Hematopoietic multipotent progenitor cell (in vitro differentiated cells): ENCODE results near the gene SERPIND1. TPM values are rescaled to one million over a fixed set of nuclear protein-coding genes. Genes with fewer than 3 reads are reported as not detected.

Experiments
- DNase-seq, 3 donors: peaks; one replicate each; pipeline ENCODE4 v3.0.0-alpha.2; 2011 to 2015; ENCODE audit warnings: low read depth in 2 of 3, low spot score in 2 of 3
- total RNA-seq: library from RNA; depleted of rRNA; stranded (reverse); fragments of >200 nt; gene quantifications from one replicate; pipeline ENCODE4 v1.2.3, GENCODE V29; 2012

SERPIND1 gene
- total RNA-seq, 1 donor: not detected

DNA sequence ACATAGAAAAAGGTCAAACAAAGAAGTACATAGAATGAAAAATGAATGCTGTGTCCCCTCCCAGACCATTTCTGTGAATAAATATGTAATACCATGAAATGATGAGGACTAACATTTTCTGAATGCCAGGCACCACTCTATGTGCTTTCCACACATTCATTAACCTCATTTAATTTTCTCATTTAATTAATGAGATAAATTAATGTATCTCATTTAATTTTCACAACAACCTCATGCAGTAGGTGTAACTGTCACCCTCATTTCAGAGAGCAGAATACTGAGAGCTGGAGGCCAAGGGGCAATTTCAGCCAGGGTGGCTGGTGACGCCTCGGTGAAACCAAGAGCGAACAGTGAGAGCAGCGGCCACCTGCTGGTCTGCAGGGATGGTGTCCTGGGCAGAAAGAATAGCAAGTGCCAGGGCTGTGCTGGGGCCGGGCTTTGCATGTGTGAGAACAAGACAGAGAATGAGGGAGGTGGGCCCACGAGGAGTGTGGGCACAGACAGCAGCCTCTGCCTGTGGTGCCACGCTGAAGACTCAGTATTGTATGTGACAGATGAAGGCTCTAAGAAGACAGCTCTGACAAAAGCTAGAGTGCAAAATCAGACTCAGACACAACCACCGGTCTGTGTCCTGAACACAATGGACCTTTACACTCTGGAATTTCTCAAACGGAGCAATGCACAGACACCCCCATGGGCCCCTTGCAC lies 1.8 kb upstream of the SERPIND1 start:
- no peak for DNase-seq

DNA sequence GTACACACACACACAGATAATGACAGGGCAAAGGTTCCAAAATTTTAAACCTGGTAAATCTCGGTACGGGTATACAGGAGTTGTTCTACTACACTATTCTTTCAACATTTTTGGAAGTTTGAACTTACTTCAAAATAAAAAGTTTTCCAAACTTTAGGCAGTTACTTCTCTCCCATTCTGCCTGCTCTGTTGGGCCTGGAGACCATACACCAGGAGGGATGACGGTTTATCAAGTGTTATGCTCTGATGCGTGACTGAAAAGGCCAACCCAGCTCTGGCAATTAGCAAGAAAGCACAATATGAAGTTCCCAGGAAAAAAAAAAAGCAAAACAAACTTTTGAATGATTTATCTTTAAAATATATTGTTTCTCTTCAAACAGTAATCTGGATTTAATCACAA lies 969 bp downstream of the SERPIND1 start:
- no peak for DNase-seq

DNA sequence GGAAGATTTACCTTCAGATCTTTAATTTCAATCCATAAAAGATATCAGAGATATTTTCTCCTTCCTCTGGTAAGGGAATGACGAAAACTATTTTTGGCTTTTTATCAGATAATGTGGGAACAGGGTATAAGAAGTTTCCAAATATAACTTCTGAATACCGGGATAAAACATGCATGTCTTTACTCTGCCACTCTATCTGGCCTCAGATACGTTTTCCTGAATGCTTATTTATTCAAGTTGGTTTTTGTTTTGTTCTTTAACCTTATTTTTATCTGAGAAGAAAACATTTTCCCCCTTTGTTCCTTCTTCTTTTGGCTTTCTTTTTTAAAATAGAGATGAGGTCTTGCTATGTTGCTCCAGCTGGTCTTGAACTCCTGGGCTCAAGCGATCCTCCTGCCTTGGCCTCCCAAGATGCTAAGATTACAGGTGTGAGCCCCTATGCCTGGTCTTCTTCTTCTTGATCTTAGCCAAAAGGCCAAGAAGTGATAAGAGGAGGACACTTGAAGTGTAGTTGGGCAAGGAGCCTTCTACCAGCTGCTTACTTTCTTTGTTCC lies 1.5 kb downstream of the SERPIND1 start:
- DNase-seq: no peak

DNA sequence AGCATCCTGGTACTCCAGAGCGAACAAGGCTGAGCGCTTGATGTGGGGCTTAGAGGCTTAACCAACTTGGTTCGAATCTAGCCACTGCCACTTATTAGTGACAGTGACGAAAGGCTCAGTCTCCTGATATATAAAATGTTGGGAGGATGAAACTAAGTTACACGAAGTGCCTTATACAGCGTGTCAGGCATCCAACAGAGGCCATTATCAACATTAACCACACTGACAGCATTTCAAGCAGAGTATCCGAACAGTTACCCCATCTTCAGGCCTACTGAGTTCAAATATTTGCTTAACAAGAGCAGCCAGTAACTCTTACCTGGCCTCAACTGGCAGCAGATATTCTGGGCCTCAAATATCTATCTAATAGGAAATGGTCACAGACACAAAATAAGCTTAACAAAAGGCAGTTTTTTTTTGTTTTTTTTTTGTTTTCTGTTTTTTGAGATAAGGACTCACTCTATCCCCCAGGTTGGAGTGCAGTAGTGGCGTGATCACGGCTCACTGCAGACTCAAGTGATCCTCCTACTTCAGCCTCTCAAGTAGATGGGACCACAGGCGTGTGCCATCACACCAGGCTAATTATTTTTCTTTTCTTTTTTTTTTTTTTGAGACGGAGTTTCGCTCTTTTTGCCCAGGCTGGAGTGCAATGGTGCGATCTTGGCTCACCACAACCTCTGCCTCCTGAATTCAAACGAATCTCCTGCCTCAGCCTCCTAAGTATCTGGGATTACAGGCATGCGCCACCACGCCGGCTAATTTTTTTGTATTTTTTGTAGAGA lies 2.9 kb downstream of the SERPIND1 start:
- DNase-seq: no peak

DNA sequence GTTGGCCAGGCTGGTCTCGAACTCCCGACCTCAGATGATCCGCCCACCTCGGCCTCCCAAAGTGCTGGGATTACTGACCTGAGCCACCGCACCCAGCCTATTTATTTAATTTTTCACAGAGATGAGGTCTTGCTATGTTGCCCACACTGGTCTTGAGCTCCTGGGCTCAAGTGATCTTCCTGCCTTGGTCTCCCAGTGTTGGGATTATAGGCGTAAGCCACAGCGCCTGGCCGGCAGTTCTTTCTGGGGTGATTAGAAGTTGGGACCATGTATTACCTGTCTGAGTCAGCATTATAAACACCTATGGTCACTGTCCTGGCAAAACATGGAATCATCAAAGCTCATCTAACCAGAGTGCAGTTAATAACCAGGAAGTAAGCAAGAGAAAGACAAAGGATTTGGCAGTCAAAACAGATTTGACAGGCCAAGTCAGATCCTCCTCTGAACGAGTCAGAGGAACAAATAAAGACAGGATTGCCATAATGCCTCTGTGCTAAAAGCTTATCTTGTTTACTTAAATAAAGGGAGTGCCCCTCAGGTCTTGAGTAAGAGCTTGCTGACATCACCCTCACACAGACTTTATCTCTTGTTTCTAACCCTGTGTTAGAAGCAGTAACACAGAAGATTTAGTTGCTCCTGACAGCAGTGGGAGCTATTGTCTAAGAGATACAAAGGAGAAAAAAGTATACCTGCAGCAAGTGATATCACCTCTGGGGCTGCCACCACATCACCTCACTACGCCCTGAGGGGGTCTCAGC lies 3.7 kb downstream of the SERPIND1 start:
- DNase-seq: peak in 1 of 3 donors; percentile 18

DNA sequence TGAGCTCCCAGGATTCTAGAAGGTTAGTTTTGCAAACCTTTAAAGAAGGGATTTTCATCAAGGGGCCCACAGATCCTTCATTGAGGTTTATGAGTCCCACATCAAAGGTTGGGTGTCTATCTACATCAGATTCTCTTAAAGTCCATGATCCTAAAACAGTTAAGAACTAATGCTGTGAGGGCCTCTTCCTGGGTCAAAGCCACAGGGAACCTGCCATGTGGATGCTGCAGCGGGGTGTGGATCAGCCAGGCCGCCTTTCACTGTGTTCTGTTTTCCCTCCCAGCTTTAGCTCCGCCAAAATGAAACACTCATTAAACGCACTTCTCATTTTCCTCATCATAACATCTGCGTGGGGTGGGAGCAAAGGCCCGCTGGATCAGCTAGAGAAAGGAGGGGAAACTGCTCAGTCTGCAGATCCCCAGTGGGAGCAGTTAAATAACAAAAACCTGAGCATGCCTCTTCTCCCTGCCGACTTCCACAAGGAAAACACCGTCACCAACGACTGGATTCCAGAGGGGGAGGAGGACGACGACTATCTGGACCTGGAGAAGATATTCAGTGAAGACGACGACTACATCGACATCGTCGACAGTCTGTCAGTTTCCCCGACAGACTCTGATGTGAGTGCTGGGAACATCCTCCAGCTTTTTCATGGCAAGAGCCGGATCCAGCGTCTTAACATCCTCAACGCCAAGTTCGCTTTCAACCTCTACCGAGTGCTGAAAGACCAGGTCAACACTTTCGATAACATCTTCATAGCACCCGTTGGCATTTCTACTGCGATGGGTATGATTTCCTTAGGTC lies 5.3 kb downstream of the SERPIND1 start:
- DNase-seq: no peak

DNA sequence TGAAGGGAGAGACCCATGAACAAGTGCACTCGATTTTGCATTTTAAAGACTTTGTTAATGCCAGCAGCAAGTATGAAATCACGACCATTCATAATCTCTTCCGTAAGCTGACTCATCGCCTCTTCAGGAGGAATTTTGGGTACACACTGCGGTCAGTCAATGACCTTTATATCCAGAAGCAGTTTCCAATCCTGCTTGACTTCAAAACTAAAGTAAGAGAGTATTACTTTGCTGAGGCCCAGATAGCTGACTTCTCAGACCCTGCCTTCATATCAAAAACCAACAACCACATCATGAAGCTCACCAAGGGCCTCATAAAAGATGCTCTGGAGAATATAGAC lies 5.9 kb downstream of the SERPIND1 start:
- no peak for DNase-seq

DNA sequence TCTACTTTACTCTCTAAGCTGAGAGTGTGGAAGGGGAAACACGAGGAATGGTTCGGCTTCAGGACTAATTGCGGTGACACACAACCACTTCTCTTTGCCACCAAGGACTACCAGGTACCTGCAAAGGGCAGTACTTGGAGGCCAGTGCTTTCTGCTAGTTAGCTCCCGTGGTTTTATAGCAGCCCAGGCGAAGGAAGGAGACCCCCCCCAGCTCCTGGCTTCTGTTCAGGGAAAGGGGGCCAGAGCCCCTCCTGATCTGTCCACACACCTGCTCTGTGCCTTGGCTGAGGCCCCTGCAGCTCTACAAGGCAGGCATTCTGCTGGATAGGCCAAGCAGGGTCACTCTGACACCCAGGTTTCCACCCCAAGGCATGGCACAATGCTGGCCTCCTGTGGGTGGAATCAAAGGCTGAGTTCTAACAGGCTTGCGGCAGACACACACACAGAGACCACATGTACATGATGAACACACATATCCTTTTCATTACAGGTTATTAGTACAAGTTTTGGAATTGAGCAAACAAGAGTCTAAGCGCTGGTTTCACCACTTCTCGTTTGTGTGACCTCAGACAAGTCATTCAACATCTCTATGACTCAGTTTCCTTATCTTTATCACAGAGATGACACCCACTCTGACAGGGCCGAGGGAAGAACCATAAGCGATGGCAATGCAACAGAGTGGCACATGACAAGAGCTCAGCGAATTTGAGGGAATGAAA lies 7.5 kb downstream of the SERPIND1 start:
- DNase-seq: no peak

DNA sequence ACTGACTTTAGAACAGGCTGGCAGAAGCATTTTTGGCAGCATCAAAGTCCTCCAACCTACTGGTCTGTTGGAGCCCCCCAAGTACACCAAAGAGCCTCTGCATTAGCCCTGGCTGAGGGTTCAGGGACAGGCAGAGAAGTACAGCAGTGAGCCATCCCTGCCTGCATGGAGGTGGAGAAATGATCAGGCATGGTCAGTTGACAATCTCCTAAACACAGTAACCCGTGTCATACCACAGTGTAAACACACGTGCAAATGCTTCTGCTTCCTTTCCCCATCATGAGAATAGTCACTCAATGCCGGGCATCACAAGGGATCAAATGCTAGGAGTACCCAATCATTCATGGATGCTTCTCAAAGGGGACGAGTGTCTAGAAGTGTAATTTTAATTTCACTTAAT lies 8.2 kb downstream of the SERPIND1 start:
- no peak for DNase-seq

DNA sequence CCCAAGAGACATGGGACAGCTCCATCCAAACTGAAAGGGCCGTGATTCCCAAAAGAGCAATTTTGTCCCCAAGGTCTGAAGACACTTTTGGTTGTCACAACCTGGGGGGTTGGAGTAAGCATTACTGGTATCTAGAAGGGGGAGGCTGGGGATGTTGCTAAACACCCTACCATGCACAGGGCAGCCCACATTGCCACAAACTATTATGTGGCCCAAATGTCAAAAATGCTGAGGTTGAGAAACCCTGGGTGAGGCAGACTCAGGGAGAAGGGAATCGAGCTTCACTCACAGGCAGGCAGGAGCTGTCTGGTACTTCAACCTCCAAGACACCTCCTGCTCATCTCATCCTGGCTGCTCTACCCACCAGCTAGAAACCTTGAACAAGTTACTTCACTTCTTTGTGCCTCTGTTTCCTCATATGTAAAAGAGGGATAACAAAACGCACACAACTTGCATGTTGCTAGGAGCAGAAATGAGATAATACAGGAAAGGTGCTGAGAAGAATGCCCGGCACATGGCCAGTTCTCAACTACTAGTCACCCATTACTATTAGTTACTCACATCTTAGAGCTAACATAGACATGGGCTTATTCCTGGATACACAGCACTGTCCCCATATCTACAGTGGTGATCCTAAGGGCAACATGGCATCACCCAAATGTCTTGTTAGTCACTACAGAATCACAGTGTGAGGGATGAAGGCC lies 8.8 kb downstream of the SERPIND1 start:
- DNase-seq: no peak

DNA sequence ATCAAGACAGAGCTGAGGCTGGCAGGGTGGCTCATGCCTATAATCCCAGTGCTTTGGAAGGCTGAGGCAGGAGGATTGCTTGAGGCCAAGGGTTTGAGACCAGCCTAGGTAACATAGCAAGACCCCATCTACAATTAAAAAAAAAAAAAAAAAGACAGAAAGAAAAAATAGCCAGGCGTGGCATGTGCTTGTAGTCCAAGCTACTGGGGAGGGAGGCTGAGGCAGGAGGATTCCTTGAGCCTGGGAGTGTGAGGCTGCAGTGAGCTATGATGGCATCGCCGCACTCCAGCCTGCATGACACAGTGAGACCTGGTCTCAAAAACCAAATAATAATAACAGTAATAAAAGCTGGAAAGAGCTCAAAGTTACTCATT lies 9.4 kb downstream of the SERPIND1 start:
- no peak for DNase-seq

DNA sequence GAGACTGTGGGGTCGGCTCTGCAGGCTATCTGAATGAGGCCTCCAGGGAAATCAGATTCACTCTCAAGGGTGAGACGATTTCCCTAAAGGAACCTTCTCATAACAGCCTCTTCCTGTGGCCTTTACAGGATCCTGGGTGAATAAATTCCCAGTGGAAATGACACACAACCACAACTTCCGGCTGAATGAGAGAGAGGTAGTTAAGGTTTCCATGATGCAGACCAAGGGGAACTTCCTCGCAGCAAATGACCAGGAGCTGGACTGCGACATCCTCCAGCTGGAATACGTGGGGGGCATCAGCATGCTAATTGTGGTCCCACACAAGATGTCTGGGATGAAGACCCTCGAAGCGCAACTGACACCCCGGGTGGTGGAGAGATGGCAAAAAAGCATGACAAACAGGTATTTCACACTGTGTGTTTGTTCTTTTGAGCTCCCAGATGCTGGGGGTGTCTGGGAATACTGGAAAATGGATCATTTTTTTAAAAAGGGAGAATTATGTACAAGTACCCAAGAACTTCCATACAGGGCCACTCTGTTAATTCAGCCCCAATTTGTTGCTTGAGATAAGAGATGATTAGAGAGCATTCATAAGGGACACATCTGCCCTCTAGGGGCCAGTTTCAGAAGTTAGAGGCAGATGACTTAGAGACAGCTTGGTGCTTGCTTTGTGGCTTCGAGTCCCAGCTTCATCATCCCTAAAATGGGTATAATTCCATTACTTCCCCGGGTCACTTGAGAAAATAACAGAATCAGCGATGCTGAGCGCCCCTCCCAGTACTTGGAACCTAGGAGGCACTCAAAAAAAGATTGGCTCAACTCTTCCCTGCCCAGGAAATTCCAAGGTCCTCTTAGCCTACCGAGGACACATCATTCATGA lies 10.2 kb downstream of the SERPIND1 start:
- peak in 2 of 3 donors; percentile 37 to 74 for DNase-seq

DNA sequence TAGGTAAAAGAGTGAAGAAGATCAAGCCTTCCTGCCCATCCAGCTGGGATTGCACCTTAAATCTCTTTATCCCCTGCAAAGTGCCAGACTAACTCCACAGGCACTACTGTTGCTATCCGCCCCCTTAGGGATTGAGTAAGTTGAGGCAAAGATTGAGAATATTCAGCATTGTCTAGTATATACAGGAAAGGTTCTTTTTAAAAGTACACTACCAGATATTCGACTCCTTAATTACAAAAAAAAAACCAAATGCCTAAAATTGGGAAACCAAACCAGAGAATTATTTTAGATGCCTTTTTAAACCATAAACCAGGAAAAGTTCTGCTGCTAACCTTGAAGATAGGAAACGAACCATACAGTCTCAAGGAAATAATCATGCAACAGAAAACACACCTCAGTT lies 11.5 kb downstream of the SERPIND1 start:
- no peak for DNase-seq

DNA sequence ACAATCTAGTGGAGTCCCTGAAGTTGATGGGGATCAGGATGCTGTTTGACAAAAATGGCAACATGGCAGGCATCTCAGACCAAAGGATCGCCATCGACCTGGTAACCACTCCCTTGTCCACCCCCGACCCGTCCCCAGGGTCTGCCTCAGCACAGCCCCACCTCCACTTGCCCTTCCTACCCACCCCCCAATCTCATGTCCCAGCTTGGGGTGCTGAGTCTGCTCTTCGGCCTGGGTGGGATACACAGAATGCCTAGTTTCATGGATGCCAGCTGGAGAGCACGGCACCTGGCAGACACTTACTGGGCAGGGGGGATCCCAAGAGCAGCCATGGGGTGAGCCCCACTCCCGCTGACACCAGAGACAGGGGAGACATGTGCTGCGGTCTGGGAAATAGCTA lies 12.1 kb downstream of the SERPIND1 start:
- DNase-seq: no peak

DNA sequence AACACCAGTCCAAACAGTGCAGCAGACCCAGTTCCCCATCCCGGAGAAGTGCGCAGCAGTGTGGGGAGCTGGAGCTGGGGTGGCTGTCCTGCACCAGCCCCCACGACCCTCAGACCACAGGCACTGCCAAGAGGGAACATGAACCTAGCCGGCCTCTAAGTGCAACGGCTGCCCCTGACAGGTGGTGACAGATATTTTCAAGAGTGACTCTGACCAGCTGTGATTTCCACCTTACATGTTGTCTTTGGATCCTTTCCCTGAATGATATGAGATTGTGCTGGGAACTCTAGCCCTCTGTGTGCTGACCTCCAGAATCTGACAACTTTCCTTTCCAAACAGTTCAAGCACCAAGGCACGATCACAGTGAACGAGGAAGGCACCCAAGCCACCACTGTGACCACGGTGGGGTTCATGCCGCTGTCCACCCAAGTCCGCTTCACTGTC lies 12.6 kb downstream of the SERPIND1 start:
- no peak for DNase-seq

DNA sequence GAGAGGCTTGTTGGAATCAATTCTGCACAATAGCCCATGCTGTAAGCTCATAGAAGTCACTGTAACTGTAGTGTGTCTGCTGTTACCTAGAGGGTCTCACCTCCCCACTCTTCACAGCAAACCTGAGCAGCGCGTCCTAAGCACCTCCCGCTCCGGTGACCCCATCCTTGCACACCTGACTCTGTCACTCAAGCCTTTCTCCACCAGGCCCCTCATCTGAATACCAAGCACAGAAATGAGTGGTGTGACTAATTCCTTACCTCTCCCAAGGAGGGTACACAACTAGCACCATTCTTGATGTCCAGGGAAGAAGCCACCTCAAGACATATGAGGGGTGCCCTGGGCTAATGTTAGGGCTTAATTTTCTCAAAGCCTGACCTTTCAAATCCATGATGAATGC lies 13.3 kb downstream of the SERPIND1 start:
- no peak for DNase-seq

DNA sequence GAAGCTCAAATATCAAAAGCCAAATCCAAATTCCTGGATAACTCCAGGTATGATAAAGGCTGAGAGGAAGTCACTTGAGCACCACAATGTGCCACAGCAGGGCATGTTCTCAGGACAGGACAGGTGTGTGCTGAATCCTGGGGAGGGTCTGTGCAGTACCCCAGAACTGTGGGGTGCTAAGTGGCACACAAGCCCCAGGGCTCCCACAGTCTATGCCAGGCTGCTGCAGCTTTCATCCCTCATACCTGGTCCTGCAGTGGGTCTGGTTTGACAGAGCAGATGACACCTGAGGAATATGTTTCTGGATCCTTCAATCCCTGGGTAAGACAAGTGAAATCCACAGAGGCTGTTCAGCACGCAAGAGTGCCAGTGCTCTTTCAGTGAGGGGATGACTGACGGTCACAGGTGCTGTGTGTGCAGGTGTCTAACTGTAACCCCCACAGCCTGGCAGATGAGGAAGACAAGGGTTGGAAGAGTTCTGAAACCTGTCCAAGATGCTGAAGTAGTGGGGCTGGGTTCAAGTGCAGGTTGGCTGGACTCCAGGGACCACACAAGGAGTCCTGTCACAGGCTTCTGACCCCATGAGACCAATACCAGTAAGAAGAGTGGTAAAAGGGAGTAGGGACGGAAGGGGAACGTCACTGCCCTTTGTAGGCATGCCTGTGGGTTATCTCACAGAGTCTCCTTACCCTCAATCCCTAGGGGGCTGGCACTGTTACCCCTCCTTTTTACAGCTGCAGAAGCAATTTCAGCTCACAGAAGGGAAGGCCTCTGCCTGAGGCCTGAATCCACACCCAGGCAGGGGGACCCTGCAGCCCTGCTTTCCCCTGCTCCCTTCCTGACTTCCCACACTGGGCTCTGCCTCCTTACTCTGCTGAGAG lies 14.1 kb downstream of the SERPIND1 start:
- no peak for DNase-seq
